Occipital lobe (tissue), 2 donors: ENCODE results near the gene KSR1. TPM values are rescaled to one million over a fixed set of nuclear protein-coding genes. Genes with fewer than 3 reads are reported as not detected.
"Not testable (repeated sequence)": the region's sequence is repeated elsewhere in the genome, so short reads cannot be mapped to it uniquely, and the experiment has no call there.

ENCODE experiments used
- DNase-seq: peaks from one replicate; lab custom pipeline; 2025; lab: John Stamatoyannopoulos, UW
- total RNA-seq: library from RNA; depleted of rRNA; stranded (reverse); fragments of >200 nt; gene quantifications from one replicate; pipeline ENCODE4 v1.2.3, GENCODE V29; 2014

Gene KSR1
- total RNA-seq, 1 donor from 2014 or later, result 15.3 TPM

GRCh38 chr17:27493088-27493487 is 36.8 kb downstream of the KSR1 start:
- DNase-seq, result no peak

GRCh38 chr17:27494192-27495091 is 38.2 kb downstream of the KSR1 start:
- DNase-seq, result peak; percentile 48

- no peak for DNase-seq
These were observed 39.2 kb downstream of the KSR1 start for GRCh38 chr17:27495460-27495859.

- DNase-seq, result no peak
These were observed 39.8 kb downstream of the KSR1 start for GRCh38 chr17:27496005-27496404.

- no peak for DNase-seq
These were observed 40.2 kb downstream of the KSR1 start for GRCh38 chr17:27496437-27496943.

GRCh38 chr17:27496971-27497370 is 40.7 kb downstream of the KSR1 start:
- no peak for DNase-seq

GRCh38 chr17:27497696-27498095 is 41.4 kb downstream of the KSR1 start:
- DNase-seq, result no peak

- no peak for DNase-seq
These were observed 42.5 kb downstream of the KSR1 start for GRCh38 chr17:27498615-27499309.

- DNase-seq, result no peak
These were observed 43.4 kb downstream of the KSR1 start for GRCh38 chr17:27499451-27500265.

GRCh38 chr17:27501338-27501737 is 45.1 kb downstream of the KSR1 start:
- not testable (repeated sequence) for DNase-seq

GRCh38 chr17:27502526-27503324 is 46.5 kb downstream of the KSR1 start:
- DNase-seq, result peak; percentile 13

- no peak for DNase-seq
These were observed 47.4 kb downstream of the KSR1 start for GRCh38 chr17:27503611-27504010.

GRCh38 chr17:27504188-27504995 is 48.1 kb downstream of the KSR1 start:
- DNase-seq, result no peak

GRCh38 chr17:27506348-27507218 is 50.3 kb downstream of the KSR1 start:
- DNase-seq, result no peak

- DNase-seq, result no peak
These were observed 55.1 kb downstream of the KSR1 start for GRCh38 chr17:27511168-27511883.

- no peak for DNase-seq
These were observed 55.8 kb downstream of the KSR1 start for GRCh38 chr17:27512031-27512430.

- DNase-seq, result no peak
These were observed 56.5 kb downstream of the KSR1 start for GRCh38 chr17:27512511-27513346.
